Measurements from ENCODE around the gene STK32B.

Gene STK32B

GRCh38 chr4:5371415-5372190 lies 320.3 kb downstream of the STK32B start:
- DNase-seq, result no peak

- DNase-seq, result no peak
Observed at GRCh38 chr4:5372198-5372597, 320.9 kb downstream of the STK32B start.

DNA sequence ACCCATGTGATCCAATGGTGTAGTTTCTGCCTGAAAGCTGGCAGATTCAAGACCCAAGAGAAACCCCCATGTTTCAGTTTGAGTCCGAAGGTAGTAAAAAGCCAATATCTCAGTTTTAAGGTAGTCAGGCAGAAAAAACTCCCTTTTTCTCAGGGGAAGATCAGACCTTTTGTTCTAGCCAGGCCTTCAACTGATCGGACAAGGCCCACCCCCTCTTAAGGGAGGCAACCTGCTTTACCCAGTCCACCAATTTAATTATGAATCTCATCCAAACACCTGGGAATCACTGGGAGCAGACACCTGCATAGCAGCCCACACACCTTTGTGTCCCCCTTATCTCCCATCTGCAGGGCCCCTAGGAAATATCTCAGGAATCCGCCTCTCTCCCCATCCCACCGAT lies 322.0 kb downstream of the STK32B start:
- DNase-seq, result no peak

GRCh38 chr4:5374592-5374991 lies 323.3 kb downstream of the STK32B start:
- no peak for DNase-seq

GRCh38 chr4:5374994-5375393 lies 323.7 kb downstream of the STK32B start:
- no peak for DNase-seq

DNA sequence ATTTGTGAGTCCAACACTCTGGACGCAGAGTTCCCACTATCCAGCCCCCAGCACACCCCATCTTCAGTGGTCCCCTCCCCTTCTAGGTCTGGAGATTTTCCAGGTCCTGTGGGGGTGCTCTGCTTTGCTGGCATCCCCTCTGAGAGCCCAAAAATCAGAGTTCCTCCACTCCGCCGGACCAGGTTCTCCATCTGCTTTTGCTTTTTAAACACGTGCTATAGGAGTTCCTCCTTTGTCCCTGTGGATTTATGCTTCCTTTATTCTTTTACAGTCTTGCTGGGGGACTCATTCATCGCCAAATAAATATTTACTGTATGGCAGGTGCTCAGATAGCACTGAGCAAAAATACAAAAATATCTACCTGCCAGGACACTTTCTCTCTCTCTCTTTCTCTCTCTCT lies 324.7 kb downstream of the STK32B start:
- no peak for DNase-seq

DNA sequence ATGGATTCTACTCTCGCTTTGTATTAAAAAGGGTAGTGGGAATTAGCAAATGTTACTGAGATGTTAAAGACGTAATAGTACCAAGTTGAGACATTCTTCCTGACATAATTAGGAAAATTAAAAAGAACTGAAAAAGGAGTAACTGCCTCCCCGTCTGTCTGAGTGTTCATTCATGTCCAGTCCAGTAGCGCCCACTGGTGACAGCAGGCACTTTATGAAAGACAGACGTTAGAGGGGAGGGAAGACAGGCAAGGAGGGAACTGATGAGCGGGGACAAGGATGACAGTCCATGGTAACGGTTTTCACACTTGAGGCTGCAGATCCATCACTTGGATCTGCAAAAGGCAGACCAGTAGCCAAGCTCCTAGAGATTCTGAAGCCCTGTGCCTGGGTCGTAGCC lies 326.7 kb downstream of the STK32B start:
- DNase-seq, result no peak

GRCh38 chr4:5379895-5380294 lies 328.6 kb downstream of the STK32B start:
- DNase-seq, result no peak

- DNase-seq, result no peak
Observed at GRCh38 chr4:5381961-5382441, 330.7 kb downstream of the STK32B start.

DNA sequence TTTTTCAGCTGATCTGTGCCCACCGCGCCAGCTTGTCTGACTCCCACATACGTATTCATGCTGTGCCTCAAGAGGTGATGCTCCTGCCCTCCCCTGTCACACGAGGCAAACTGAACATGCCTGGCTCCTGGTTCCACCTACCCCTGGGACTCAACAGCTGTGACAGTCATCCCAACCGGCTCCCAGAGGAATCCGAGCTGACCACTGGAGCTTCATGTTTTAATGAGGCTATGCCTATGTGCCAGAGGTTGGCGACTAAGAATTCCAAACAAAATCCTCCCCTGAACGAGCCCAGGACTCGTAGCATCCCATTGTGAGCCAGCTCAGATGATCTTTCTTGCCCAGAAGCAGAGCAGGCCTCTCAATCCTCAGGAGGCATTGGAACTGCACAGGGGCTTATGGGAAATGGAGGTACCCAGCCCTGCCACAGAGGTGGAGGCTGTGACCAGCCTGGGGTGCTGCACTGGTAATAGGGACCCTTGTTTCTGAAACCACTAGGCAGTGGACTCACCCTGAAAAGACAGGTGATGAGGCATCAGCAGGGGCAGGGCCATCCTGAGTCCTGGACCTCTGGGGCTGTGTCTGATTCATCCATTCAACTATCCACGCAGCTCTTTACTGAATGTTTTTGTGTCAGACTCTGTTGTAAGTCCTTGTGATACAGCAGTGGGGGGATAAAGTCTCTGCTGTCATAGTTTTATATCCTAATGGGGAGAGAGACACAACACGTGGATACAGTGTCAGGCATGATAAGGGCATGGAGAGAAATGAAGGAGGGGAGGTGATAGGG lies 332.1 kb downstream of the STK32B start:
- no peak for DNase-seq

GRCh38 chr4:5385741-5386311 lies 334.5 kb downstream of the STK32B start:
- no peak for DNase-seq

GRCh38 chr4:5386921-5387320 lies 335.6 kb downstream of the STK32B start:
- DNase-seq, result no peak

DNA sequence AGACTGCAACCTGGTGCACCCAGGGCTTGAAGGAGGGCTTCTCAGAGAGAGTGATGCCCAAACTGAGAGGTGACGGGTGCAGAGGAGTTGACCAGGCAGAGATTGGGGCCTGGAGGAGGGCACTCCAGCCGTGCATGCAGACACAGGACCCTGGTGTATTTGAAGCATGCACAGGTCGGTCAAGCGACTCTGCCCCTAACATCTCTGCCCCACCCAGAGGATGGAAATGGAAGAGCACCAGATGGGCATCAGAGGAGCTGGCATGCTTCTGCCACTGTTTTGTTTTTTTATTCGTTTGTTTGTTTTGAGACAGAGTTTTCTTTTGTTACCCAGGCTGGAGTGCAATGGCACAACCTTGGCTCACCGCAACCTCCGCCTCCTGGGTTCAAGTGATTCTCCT lies 336.2 kb downstream of the STK32B start:
- DNase-seq, result no peak

- no peak for DNase-seq
Observed at GRCh38 chr4:5389756-5390310, 338.6 kb downstream of the STK32B start.

GRCh38 chr4:5391492-5391891 lies 340.2 kb downstream of the STK32B start:
- no peak for DNase-seq

GRCh38 chr4:5393911-5394513 lies 342.7 kb downstream of the STK32B start:
- no peak for DNase-seq

- no peak for DNase-seq
Observed at GRCh38 chr4:5395781-5396180, 344.5 kb downstream of the STK32B start.

DNA sequence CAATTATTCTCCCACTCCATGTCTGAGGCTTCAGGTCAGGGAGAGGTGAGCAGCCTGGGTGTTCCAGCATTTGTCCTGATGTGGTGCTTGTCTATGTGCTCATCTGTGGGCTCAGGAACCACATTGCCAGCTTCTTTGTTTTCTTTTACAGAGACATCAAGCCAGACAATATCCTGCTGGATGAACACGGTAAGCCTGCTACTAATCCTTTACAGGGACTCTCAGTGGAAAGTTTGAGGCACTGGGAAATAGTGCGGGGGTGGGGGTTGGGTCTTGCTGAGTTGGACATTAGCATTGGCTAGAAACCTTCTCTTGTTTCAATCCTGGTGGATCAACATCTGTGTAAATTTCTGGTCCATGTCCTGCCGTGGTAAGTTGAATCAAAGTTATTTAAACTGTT lies 346.8 kb downstream of the STK32B start:
- DNase-seq, result no peak

DNA sequence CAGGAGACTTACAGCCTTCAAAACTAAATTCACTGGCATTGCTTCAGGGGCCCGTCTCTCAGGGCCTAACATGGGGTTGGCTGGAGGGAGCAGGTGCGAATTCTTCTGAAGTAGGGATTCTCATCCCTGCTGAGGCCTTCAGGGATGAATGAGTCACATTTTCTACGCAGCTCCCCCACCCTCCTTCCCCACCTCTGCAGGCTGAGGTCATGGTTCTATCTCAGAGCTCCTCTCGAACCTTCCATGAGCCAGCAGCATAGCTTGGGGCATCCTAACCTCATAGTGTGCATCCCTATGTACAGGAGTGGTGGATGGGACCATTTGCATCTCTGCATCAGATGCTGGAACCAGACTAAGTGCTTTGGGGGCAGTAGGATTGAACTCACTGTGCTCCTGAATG lies 347.8 kb downstream of the STK32B start:
- DNase-seq, result no peak

DNA sequence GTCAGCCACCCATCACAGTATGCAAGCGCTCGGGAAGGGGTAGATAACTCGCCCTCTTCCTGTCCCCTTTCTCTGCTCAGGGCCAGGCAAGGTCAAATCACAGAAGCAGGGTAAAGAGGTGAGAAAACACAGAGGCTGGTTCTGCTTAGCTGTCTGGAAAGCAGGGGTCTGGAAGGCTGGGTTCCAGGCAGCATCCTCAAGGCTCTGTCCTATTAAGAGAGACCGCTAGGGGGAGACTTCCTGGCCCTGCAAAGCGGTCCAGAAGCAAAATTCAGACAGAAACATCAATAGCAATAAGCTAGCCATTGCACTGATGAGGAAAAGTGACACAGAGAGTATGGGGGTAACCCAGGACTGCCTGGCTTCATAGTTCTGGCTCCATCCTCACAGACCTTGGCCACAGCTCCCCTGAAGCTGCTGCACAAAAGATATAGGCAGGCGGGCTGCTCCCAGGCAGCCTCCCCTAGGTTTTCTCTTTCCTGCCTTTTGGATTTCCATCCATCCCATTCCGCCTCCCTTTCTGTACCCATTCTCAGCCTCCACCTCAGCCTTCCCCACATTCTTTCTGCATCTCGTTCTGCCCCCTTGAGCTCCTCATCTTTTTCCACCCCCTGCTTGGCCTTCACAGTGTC lies 348.6 kb downstream of the STK32B start:
- no peak for DNase-seq

- DNase-seq, result no peak
Observed at GRCh38 chr4:5403746-5404497, 352.6 kb downstream of the STK32B start.

DNA sequence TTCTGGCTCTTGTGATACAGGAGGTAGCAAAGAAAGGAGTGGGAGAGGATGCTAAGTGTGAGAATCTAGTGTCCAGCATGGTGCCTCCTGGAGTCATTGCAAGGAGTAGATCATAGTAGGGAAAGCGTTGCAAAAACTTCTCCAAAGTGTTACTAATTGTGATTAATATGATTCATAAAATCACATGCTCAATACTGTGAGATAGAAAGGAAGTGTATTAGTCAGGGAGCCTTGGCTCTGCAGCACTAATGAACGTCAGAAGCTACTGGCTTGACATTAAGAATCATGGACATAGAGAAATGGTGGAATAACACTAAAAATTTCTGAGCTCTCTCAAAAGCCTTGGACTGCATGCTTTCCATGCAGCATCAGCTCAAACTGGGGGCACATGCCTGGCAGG lies 358.0 kb downstream of the STK32B start:
- DNase-seq, result no peak
